ENCODE measurements around the gene HENMT1. TPM values are rescaled to one million over a fixed set of nuclear protein-coding genes. Genes with fewer than 3 reads are reported as not detected.

Gene HENMT1
- total RNA-seq, 1 experiment from 2014 or later = 6.2 TPM

- WGBS (ENCODE audit: extremely low coverage, insufficient read length, low lambda C conversion rate) = no CpG with 5 or more reads among the region's 8 CpGs
- Histone ChIP-seq H3T11ph (ENCODE audit: low read length) (no peak overlapping the region), H3K4me1 (ENCODE audit: insufficient read depth, low read length) (no peaks in the 10 kb centered on the region)
Measured at GRCh38 chr1:108617008-108617723, 43.7 kb downstream of the HENMT1 start.

More at GRCh38 chr1:108617008-108617723, 43.7 kb downstream of the HENMT1 start:
- no peak overlapping the region for H4K8ac ChIP-seq (replicated peaks; ENCODE audit: insufficient read length, low read depth, low read length)
- H3K36me3 Mint-ChIP-seq (ENCODE audit: insufficient read depth in 1 of 3, low read depth in 3 of 3) = no peaks in the 10 kb centered on the region; a peak in 1 of 7 replicates
- H4K5ac ChIP-seq (ENCODE audit: insufficient read length, low read depth, low read length) = no peak overlapping the region
- no peaks in the 10 kb centered on the region for H3K27me3 Mint-ChIP-seq (ENCODE audit: low read depth)
- H3K9ac ChIP-seq (ENCODE audit: extremely low read depth, insufficient read length, low read length) = no peak overlapping the region
- H3K4me2 ChIP-seq (ENCODE audit: insufficient read depth, insufficient read length, low read length) = no peak overlapping the region
- no peak overlapping the region for H2BK12ac ChIP-seq (ENCODE audit: insufficient read length, low read depth, low read length)
- H3K27ac Mint-ChIP-seq = no peak overlapping the region
- H3K18ac ChIP-seq (ENCODE audit: insufficient read length, low read depth, low read length) = no peak overlapping the region
- H3K9me3 Mint-ChIP-seq = no peaks in the 10 kb centered on the region
- no peak overlapping the region for H2BK120ac ChIP-seq (ENCODE audit: low read depth, low read length, poor library complexity, severe bottlenecking)
- no peaks in the 10 kb centered on the region for H3K79me1 ChIP-seq (ENCODE audit: insufficient read depth, low read depth, low read length, poor library complexity, severe bottlenecking)
- H3K27ac ChIP-seq (ENCODE audit: insufficient read length, low read depth, low read length) = no peak overlapping the region
- no peak overlapping the region for H2BK20ac ChIP-seq (ENCODE audit: low read depth, low read length, poor library complexity, severe bottlenecking)
- H3K23ac ChIP-seq (ENCODE audit: insufficient read length, low read depth, low read length) = no peak overlapping the region
- no peaks in the 10 kb centered on the region for H3K27me3 ChIP-seq (ENCODE audit: insufficient read depth, low read length)
- no peak overlapping the region for H3K56ac ChIP-seq (ENCODE audit: insufficient read length, low read depth, low read length)
- H3K23me2 ChIP-seq (ENCODE audit: insufficient read length, low read depth, low read length, poor library complexity, severe bottlenecking) = no peaks in the 10 kb centered on the region
- H3K9me3 ChIP-seq (ENCODE audit: control insufficient read depth, low read depth, low read length) = no peaks in the 10 kb centered on the region
- H3K4me1 Mint-ChIP-seq = no peaks in the 10 kb centered on the region
- H2BK5ac ChIP-seq (ENCODE audit: insufficient read length, low read length) = no peak overlapping the region
- no peak overlapping the region for H2BK15ac ChIP-seq (ENCODE audit: low read depth, low read length)
- no peak overlapping the region for H2AFZ ChIP-seq (ENCODE audit: low read length)
- no peaks in the 10 kb centered on the region for H4K20me1 ChIP-seq (ENCODE audit: control insufficient read depth, insufficient read depth, insufficient read length)
- TF ChIP-seq CTCF (conservative IDR thresholded peaks at IDR 0.05) = no peak
- H3K4ac ChIP-seq (ENCODE audit: low read depth, low read length) = no peak overlapping the region
- no peak overlapping the region for H4K91ac ChIP-seq (ENCODE audit: insufficient read length, low read depth, low read length)
- no peaks in the 10 kb centered on the region for H3K79me2 ChIP-seq (ENCODE audit: insufficient read depth, low read length)
- no peak overlapping the region for H2AK5ac ChIP-seq (ENCODE audit: insufficient read length, low read length)
- no peak for DNase-seq
- no peak overlapping the region for H3K14ac ChIP-seq (ENCODE audit: insufficient read depth, low read length)
- H3K4me3 Mint-ChIP-seq = no peak overlapping the region

Measured in H9 (cell line).